ENCODE data around the gene WAC. TPM values are rescaled to one million over a fixed set of nuclear protein-coding genes. Genes with fewer than 3 reads are reported as not detected.
"Not testable (repeated sequence)": the region's sequence is repeated elsewhere in the genome, so short reads cannot be mapped to it uniquely, and the experiment has no call there.

The WAC gene
- total RNA-seq, 1 experiment from 2014 or later: 91.7 TPM

DNA sequence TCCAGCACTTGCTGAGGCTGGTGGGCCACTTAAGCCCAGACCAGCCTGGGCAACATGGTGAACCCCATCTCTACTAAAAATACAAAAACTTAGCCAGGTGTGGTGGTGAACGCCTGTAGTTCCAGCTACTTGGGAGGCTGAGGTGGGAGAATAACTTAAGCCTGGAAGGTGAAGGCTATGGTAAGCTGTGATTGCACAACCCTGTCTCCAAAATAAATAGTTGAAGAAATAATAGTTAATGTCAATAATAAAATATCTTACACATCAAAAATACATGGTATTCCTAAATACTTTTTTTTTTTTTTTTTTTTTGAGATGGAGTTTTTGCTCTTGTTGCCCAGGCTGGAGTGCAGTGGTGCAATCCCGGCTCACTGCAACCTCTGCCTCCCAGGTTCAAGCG lies 76.7 kb downstream of the WAC start:
- DNase-seq (ENCODE audit: low read depth): not testable (repeated sequence)

DNA sequence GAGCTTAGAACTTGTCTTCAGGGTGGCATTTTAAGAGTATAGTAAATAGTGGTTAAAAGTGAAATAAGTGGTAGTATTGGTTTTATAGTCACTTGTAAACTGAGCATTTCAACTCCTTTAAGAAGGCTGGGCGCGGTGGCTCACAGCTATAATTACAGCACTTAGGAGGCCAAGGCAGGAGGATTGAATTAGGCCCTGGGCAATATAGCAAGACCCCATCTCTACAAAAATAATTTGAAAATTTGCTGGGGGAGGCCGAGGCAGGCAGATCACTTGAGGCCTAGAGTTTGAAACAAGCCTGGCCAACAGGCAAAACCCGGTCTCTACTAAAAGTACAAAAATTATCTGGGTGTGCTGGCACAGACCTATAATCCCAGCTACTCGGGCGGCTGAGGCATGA lies 80.0 kb downstream of the WAC start:
- DNase-seq (ENCODE audit: low read depth): no peak

DNA sequence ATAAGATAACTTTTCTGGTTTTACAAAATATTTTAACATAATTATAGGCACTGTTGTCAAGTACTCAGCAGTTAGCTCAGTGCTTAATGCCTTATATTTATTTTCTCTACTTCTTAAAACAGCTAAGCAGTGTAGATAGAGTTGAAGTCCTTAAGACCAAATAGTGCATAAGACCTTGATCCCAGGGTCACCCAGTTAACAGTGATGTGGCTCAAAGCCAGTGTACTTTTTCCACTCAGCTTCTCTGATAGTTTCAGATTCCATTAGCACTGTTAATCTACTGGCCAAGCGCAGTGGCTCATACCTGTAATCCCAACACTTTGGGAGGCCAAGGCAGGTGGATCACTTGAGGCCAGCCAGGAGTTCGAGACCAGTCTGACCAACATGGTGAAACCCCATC lies 83.6 kb downstream of the WAC start:
- DNase-seq (ENCODE audit: low read depth): no peak

DNA sequence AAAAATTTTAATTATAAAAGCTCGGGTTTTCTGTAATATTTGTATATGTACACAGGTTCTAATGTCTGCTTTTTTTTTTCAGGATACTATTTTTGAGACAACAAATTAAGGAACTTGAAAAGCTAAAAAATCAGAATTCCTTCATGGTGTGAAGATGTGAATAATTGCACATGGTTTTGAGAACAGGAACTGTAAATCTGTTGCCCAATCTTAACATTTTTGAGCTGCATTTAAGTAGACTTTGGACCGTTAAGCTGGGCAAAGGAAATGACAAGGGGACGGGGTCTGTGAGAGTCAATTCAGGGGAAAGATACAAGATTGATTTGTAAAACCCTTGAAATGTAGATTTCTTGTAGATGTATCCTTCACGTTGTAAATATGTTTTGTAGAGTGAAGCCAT lies 86.5 kb downstream of the WAC start:
- no peak for DNase-seq (ENCODE audit: low read depth)

DNA sequence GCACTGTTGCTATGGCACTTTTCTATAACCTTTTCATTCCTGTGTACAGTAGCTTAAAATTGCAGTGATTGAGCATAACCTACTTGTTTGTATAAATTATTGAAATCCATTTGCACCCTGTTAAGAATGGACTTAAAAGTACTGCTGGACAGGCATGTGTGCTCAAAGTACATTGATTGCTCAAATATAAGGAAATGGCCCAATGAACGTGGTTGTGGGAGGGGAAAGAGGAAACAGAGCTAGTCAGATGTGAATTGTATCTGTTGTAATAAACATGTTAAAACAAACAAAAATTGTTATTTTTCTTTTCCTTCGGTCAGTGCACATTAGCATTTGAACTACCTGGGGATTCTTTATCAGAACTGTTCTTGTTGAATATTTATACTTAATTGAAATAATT lies 87.3 kb downstream of the WAC start:
- no peak for DNase-seq (ENCODE audit: low read depth)

DNA sequence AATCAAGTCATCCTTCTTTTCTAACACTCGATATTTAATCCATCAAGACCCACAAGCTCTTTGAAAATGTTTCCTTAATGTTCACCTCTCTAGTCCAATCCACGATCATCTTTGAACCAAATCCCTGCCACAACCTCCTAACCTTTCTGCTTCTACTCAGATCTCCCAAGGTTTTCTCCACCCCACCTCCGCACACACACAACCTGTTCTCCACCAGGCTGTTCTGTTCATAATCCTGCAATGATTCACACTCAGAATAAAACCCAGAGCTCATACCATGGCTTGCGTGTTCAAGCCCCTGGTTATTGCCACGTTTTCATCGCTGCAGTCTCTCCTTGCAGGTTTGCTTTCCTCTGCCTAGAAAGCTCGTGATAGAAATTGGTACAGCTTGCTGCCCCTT lies 90.6 kb downstream of the WAC start:
- DNase-seq (ENCODE audit: low read depth): no peak

DNA sequence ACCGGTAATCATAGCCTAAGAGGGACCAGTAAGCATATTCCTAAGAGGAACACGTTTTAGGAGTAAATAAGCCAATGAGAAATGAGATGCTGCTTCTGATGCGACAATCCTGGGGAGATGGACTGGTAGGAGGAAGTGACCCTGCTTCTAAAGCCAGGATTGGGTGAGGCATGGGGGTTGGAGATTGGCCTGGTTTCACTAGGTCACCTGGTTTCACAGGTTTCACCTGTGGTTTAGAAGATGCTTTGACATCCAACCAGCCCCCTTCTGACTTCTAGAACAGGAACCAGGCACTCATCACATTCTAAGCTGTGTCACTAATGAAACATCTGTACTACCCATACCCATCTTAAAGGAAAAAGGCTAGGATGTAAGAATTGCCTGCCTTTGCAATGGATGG lies 91.4 kb downstream of the WAC start:
- no peak for DNase-seq (ENCODE audit: low read depth)

DNA sequence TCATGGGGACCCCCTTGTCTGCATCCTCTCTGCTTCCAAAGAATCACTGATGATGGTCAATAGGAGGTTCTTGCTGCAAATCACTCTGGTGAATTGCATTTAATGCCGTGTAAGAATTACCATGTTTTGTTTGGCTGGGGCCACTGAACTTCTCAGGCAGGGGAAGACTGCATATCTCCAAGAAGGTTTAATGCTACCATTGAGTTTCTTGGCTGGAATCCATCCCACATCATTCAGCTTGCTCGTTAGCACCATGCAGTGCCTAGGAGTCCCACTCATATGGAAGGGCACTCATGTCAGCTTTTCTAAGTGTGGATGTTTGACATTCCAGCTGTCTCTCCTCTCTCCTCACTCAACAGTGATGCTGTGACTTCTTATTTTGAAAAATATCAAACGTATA lies 94.2 kb downstream of the WAC start:
- peak; percentile 37 for DNase-seq (ENCODE audit: low read depth)

DNA sequence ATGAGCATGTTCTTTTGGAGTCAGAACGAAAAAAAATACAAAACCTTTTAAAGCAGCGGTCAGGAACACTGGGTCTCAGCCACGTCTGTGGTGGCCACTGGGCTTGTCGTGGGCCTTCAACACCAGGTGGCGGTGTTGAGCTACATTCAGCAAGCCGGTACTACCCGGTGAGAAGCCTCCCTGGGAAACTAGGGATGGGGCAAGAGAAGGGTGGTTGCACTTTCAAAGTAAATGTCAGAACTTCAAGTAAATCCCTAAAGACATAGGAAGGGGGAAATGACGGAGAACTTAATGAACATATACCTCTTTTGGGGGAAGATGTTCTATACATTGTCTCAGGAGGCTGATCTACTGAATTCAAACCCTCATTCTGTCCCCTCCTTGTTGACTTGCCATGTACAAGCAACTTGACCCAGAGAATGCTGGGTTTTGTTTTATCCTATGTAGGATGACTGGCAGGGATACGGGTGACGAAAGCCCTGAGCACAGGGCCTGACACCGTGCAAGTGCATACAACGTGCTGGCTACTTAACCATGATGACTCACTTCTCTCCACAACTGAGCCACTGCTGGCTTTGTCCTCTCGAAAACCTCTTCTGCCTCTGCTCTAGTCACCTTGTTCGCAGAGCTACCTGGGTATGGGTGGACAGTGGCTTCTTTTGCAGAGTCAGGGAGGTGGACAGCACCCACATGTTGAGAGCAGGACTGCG lies 95.4 kb downstream of the WAC start:
- peak; percentile 78 for DNase-seq (ENCODE audit: low read depth)

DNA sequence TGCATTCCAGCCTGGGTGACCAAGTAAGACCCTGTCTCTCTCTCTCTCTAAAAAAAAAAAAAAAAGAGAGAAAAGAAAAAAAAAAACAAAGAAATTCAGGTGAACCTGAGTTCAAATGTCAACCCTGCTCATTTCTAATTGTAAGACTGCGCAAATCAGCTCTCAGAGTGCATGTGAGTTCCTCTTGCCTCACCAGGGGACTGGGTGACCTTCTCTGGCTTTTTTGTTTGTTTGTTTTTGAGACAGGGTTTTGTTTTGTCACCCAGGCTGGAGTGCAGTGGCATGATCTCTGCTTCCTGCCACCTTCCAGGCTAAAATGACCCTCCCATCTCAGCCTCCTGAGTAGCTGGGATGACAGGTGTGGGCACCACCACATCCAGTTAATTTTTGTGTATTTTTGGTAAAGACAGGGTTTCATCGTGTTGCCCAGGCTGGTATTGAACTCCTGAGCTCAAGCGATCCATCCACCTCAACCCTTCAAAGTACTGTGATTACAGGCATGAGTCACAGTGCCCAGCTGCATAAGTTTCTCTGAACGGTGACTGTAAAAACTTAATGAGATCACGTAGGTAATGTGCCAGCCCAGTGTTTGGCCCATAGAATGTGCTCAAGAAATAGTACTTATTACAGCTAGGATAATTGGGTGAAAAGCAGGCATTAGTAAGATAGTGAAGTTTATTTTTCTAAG lies 99.1 kb downstream of the WAC start:
- DNase-seq (ENCODE audit: low read depth): peak; percentile 37

DNA sequence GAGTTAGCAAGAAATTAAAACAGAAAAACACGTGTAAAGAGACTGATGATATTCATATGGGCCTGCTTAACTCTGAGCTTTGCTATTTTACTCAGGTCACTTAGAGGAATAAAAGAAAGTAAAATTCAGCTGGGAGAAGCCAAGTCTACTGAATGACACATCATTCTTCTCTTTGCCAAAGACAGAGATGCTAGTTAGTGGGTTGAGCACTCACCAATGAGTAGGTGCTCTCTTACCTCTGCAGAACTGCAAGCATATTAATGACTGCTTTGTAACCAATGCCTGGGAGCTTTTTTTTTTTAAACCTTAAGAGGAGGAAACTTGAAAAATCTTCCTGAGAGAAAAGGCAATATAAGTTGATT lies 99.6 kb downstream of the WAC start:
- no peak for DNase-seq (ENCODE audit: low read depth)

DNA sequence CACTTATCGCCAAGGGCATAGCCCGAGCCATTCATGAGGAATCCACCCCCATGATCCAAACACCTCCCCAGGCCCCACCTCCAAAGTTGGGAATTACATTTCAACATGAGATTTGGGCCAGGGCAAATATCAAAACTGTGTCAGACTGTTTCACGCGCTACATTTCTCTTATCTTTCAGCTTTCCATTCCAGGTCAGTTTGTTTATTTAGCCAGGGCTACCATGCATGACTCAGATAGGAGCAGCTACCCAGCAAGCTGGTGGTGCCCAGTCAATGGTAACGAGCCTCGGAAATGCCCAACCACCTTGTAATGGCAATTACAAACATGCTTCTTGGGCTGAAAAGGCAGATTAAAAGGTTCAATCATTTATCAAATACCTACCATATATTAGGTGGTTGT lies 100.8 kb downstream of the WAC start:
- peak; percentile 41 for DNase-seq (ENCODE audit: low read depth)

DNA sequence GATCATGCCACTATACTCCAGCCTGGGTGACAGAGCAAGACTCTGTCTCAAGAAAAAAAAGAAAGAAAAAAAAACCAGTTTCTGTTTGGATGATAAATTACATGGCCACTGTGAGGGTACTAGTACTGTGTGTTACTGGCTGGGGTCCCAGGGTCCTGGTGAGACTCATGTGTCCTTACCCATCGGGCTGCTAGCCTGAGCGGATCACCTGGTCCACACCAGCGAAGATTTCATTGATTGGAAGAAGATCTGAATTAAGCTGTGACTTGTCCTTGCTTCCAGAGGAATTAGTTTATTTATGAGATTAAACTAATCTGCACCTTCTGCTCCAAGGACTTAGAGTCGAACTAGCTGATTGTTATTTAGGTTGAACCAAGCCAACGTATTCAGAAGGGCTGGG lies 104.4 kb downstream of the WAC start:
- DNase-seq (ENCODE audit: low read depth): no peak

DNA sequence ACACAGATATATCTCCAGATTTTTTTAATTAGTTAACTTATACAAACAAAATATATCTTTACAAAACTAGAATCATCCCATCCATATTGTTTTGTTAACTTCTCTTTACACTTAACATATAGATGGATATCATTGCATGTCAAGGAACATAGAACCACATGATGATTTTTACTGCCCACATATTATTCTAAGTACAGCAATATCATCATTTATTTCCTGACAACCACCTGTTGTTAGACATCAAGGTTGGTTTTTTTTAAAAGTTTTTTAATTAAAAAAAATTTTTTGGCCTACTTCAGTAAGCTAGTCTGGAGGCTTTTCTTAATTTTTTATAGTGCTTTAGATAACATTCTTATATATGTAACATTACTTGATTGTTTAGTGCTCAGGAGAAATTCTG lies 105.5 kb downstream of the WAC start:
- DNase-seq (ENCODE audit: low read depth): no peak

DNA sequence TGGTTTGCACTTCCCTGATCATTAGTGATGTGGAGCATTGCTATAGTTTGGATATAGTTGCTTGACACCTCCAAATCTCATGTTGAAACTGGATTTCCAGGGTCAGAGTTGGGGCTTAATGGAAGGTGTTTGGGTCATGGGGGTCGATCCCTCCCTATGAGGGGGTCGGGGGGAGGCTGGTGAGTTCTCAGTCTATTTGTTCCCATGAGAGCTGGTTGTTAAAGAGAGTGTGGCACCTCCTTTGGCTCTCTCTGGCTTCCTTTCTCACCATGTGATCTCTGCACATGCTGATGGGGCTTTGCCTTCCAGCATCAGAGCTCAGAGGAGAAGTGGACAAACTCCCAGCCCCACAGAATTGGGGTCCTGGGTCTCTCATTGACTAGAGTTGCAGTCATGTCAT lies 107.6 kb downstream of the WAC start:
- DNase-seq (ENCODE audit: low read depth): no peak

DNA sequence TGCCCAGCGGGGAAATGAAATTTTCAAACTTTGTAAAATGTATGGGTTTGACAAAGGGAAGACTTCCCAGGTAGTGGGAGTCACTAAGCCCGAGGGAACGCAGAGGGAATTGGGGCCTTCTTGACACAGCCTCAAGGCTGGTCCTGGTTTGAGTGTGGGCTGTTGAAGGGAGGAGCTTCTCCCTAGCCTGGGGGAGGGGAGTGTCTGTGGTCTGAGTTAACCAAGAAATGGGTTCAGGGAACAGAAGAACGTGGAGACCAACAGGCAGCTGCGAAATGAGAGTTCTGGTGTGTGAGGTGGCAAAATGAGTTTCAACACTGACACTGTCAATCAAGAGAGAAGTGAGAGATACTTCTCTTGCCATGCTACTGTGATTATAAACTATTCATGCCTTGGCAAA lies 111.7 kb downstream of the WAC start:
- no peak for DNase-seq (ENCODE audit: low read depth)

DNA sequence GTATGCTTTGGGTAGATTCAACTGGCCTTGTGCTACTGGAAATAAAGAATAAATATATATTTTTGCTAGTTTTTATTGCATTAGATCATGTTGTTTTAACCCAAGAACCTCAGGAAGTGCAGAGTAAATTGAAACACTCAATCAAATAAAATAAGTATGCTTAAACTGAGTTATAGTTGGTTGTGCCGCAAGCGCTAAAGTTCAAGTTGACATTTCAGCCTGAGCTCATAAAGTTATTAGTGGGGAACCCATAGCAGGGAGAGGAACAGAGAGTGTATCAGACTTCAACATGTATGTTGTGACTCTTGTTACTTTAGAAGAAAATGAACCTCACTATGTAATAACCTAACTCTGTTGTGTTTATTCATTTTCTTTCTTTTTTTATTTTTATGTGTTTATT lies 119.2 kb downstream of the WAC start:
- no peak for DNase-seq (ENCODE audit: low read depth)

DNA sequence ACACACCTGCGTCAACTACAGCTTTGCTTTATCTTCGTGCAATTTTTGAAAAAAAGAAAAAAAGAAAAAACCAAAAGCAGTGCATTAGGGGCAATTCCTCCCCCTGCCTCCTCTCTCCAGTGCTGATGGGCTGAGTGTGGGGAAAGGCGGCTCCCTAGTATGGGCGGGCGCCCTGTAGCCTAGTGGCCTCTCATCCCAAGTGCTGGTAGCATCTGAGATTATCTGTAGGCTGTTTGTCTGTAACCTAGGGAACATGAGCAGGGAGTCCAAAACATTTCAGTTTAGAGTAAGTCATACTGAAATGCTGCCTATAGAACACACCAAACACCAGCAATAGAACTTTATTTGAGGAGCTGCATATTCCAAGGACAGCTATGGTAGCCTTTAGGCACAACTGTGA lies 119.8 kb downstream of the WAC start:
- no peak for DNase-seq (ENCODE audit: low read depth)

DNA sequence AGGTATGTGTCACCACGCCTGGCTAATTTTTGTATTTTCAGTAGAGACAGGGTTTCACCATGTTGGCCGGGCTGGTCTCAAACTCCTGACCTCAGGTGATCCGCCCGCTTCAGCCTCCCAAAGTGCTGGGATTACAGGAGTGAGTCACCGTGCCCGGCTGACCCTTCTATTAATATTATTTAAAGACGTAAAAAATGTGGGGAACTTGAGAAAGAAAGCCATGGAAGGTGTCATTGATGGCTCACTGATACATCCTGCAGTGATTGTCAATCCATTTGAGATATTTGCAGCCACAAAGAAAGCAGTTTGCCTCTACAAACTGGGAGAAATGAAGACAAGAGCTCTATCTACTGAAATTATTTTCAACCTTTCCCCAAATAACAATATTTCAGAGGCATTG lies 125.9 kb downstream of the WAC start:
- DNase-seq (ENCODE audit: low read depth): not testable (repeated sequence)

DNA sequence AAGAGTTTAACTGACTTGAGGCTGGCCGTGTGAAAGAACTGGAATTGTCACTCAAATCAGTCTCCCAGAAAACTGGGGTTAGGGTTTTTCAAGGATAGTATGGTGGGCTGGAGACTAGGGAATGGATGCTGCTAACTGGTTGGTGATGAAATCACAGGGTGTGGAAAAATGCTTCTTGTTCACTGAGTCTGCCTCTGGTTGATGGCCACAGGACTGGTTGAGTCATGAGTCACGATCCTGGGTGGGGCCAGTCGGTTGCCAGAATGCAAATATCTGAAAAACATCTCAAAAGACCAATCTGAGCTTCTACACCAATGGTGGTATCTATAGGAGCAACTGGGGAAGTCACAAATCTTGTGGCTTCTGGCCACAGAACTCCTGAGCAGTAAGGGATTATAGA lies 128.1 kb downstream of the WAC start:
- DNase-seq (ENCODE audit: low read depth): peak; percentile 83

DNA sequence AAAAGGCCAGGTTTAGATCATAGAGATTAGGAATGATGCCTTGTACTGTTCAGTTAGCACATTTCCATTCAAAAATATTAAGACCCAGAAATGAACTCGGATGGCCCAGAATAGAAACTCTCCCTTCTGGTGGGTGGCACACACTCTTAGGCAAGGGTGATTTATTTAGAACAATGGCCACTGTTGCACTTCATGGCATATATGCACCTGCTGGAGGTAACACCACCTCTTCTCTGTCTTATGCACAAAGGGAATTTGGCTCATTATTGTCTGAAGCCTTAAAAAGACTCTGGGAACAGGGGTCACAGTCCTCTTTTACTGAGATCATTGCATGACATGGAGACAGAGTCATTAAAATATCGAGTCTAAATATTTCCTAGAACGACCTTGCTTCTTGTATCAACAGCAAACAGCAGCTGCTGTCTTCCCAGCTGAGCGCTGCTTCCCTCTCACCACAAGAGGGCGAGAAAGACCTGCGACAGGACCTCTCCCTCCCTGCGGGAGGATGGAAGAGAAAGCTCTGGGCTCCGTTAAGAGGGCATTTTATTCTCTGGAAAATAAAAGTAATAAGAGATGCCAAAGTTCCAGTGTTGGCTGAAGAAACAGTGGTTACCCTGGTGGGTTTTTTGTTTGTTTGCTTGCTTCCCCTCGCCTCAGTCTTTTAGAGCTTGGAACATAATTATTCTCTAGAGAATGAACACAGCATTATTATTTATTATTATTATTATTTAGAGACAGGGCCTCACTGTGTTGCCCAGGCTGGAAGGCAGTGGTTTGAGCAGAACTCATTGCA lies 130.9 kb downstream of the WAC start:
- peak; percentile 83 for DNase-seq (ENCODE audit: low read depth)

DNA sequence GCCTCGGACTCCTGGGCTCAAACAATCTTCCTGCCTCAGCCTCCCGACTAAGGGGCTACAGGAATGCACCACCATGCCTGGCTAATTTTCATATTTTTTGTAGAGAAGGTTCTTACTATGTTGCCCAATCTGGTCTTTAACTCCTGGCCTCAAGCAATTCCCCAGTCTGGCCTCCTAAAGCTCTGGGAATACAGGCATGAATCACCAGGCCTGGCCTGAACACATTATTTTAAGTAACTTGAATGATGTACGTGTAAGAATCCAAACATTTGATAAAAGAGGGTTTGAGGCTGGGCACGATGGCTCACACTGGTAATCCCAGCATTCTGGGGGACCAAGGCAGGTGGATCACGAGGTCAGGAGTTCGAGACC lies 131.4 kb downstream of the WAC start:
- peak; percentile 70 for DNase-seq (ENCODE audit: low read depth)
